GM19099 (cell line): ENCODE data around the gene NDUFA13.
A peak's percentile ranks its signal among the peaks of the same experiment; 100 is the strongest.

Source experiments
- POLR2A ChIP-seq: IDR thresholded peaks from 3 replicates; pipeline ENCODE4 v1.6.1; 2011; ENCODE audit warnings: low read depth; ENCODE audit not compliant: insufficient read length; ENCODE audit errors: extremely low read depth

The NDUFA13 gene

GRCh38 chr19:19515642-19516519 lies at the start of gene NDUFA13:
NDUFA13 (plus strand) TSS chr19:19516225; CDS start chr19:19516239, 14 bp downstream.
- TF ChIP-seq POLR2A, result peak; percentile 92

GRCh38 chr19:19468424-19469050 lies 47.5 kb upstream of the NDUFA13 start:
- TF ChIP-seq POLR2A, result no peak

GRCh38 chr19:19470579-19470978 lies 45.4 kb upstream of the NDUFA13 start:
- TF ChIP-seq POLR2A, result no peak

GRCh38 chr19:19471682-19472081 lies 44.3 kb upstream of the NDUFA13 start:
- TF ChIP-seq POLR2A, result no peak

GRCh38 chr19:19475015-19475765 lies 40.8 kb upstream of the NDUFA13 start:
- TF ChIP-seq POLR2A, result no peak

GRCh38 chr19:19475849-19476828 lies 39.9 kb upstream of the NDUFA13 start:
- TF ChIP-seq POLR2A, result no peak

- no peak for TF ChIP-seq POLR2A
Measured at GRCh38 chr19:19477705-19478383, 38.2 kb upstream of the NDUFA13 start.

GRCh38 chr19:19480688-19481087 lies 35.3 kb upstream of the NDUFA13 start:
- no peak for TF ChIP-seq POLR2A

GRCh38 chr19:19482809-19483596 lies 33.0 kb upstream of the NDUFA13 start:
- no peak for TF ChIP-seq POLR2A

- no peak for TF ChIP-seq POLR2A
Measured at GRCh38 chr19:19485161-19485997, 30.6 kb upstream of the NDUFA13 start.

- TF ChIP-seq POLR2A, result no peak
Measured at GRCh38 chr19:19485998-19486290, 30.1 kb upstream of the NDUFA13 start.

GRCh38 chr19:19486343-19487076 lies 29.5 kb upstream of the NDUFA13 start:
- TF ChIP-seq POLR2A, result no peak
